HEK293T (cell line): ENCODE results near the gene SRD5A1.

Experiments
- CTCF ChIA-PET: fragments of 350-600 bp; formaldehyde crosslinking; extraction: SDS; loops from one replicate; lab custom pipeline; 2021; ENCODE audit warnings: antibody characterized with exemption, inconsistent platforms; lab: Yijun Ruan, JAX
- POLR2A ChIA-PET: fragments of 350-600 bp; formaldehyde crosslinking; extraction: SDS; loops from one replicate; lab custom pipeline; 2020; ENCODE audit warnings: antibody characterized with exemption, inconsistent platforms; lab: Yijun Ruan, JAX
- DNase-seq: peaks from one replicate; pipeline ENCODE4 v3.0.0; 2012; ENCODE audit warnings: mixed read lengths; ENCODE audit errors: extremely low spot score
- ARNT ChIP-seq: fragments of 450-650 bp; IDR thresholded peaks from 2 replicates; pipeline ENCODE4 v1.6.1; 2017; ENCODE audit warnings: mild to moderate bottlenecking
- BHLHE40 ChIP-seq: fragments of 450-650 bp; IDR thresholded peaks from 2 replicates; pipeline ENCODE4 v1.6.1; 2016; ENCODE audit warnings: mild to moderate bottlenecking, moderate library complexity, borderline replicate concordance
- CTBP1 ChIP-seq: fragments of 450-650 bp; IDR thresholded peaks from 2 replicates; pipeline ENCODE4 v1.6.1; 2016; ENCODE audit warnings: borderline replicate concordance
- ELF4 ChIP-seq: fragments of 450-650 bp; IDR thresholded peaks from 2 replicates; pipeline ENCODE4 v1.6.1; 2017; ENCODE audit warnings: antibody characterized with exemption
- FOXA1 ChIP-seq: fragments of 450-650 bp; IDR thresholded peaks from 2 replicates; pipeline ENCODE4 v1.6.1; 2016; ENCODE audit warnings: mild to moderate bottlenecking
- FOXK2 ChIP-seq: fragments of 450-650 bp; IDR thresholded peaks from 2 replicates; pipeline ENCODE4 v1.6.1; 2016; ENCODE audit warnings: mild to moderate bottlenecking
- FOXM1 ChIP-seq: fragments of 450-650 bp; IDR thresholded peaks from 2 replicates; pipeline ENCODE4 v1.6.1; 2017; ENCODE audit warnings: mild to moderate bottlenecking, borderline replicate concordance
- HDGF ChIP-seq: fragments of 450-650 bp; IDR thresholded peaks from 2 replicates; pipeline ENCODE4 v1.6.1; 2017; ENCODE audit warnings: antibody characterized with exemption, borderline replicate concordance
- L3MBTL2 ChIP-seq: fragments of 450-650 bp; conservative IDR thresholded peaks from 2 replicates; pipeline ENCODE4 v1.6.1; 2016; ENCODE audit warnings: mild to moderate bottlenecking
- LEF1 ChIP-seq: fragments of 450-650 bp; IDR thresholded peaks from 2 replicates; pipeline ENCODE4 v1.6.1; 2017; ENCODE audit warnings: mild to moderate bottlenecking, borderline replicate concordance
- NFRKB ChIP-seq: fragments of 450-650 bp; IDR thresholded peaks from 2 replicates; pipeline ENCODE4 v1.6.1; 2016; ENCODE audit warnings: mild to moderate bottlenecking, moderate library complexity
- PKNOX1 ChIP-seq: fragments of 450-650 bp; IDR thresholded peaks from 2 replicates; pipeline ENCODE4 v1.6.1; 2016
- SP1 ChIP-seq: fragments of 450-650 bp; IDR thresholded peaks from 2 replicates; pipeline ENCODE4 v1.6.1; 2017
- SUZ12 ChIP-seq: fragments of 450-650 bp; IDR thresholded peaks from 2 replicates; pipeline ENCODE4 v1.6.1; 2016; ENCODE audit warnings: mild to moderate bottlenecking
- TARDBP ChIP-seq: fragments of 450-650 bp; IDR thresholded peaks from 2 replicates; pipeline ENCODE4 v1.6.1; 2016
- ZNF384 ChIP-seq: fragments of 450-650 bp; IDR thresholded peaks from 2 replicates; pipeline ENCODE4 v1.6.1; 2016

The SRD5A1 gene

GRCh38 chr5:6698696-6699095 lies 65.5 kb downstream of the SRD5A1 start:
- ChIA-PET CTCF (no interaction called here), POLR2A (no interaction called here)
- no peak for TF ChIP-seq PKNOX1
- no peak for TF ChIP-seq BHLHE40
- TF ChIP-seq ARNT, result no peak
- no peak for TF ChIP-seq ELF4
- no peak for TF ChIP-seq CTBP1
- no peak for TF ChIP-seq FOXM1
- no peak for TF ChIP-seq TARDBP
- no peak for TF ChIP-seq SUZ12
- TF ChIP-seq SP1, result no peak
- no peak for TF ChIP-seq NFRKB
- no peak for TF ChIP-seq HDGF
- TF ChIP-seq LEF1, result no peak
- no peak for TF ChIP-seq ZNF384
- DNase-seq, result no peak

- CTCF ChIA-PET, result no interaction called here
- TF ChIP-seq ELF4, result no peak
- no peak for TF ChIP-seq NFRKB
- no peak for TF ChIP-seq ZNF384
- no peak for TF ChIP-seq FOXK2
- no peak for TF ChIP-seq FOXM1
- no peak for TF ChIP-seq FOXA1
- no peak for TF ChIP-seq L3MBTL2
- no peak for TF ChIP-seq LEF1
- no peak for TF ChIP-seq CTBP1
- TF ChIP-seq TARDBP, result no peak
- no peak for TF ChIP-seq PKNOX1
- no peak for TF ChIP-seq BHLHE40
- no peak for TF ChIP-seq SUZ12
- no peak for TF ChIP-seq HDGF
- no peak for TF ChIP-seq ARNT
- DNase-seq, result no peak
- POLR2A ChIA-PET, result no interaction called here
These were observed 66.1 kb downstream of the SRD5A1 start for GRCh38 chr5:6699357-6699756.

- CTCF ChIA-PET, result no interaction called here
- no peak for DNase-seq
- POLR2A ChIA-PET, result interaction anchor here (0.8 to 1.6 kb wide), 2 partner anchors 12 to 13 kb away, joined by 3 to 4 read pairs; partner anchors contain the start of gene TENT4A
- TF ChIP-seq TARDBP (no peak), BHLHE40 (no peak), L3MBTL2 (no peak), LEF1 (no peak), SP1 (no peak), FOXM1 (no peak), ELF4 (no peak), SUZ12 (no peak), HDGF (no peak), PKNOX1 (no peak), NFRKB (no peak), ARNT (no peak), FOXA1 (no peak), ZNF384 (no peak), FOXK2 (no peak)
These were observed 66.9 kb downstream of the SRD5A1 start for GRCh38 chr5:6700074-6700684.

- ChIA-PET CTCF (no interaction called here), POLR2A (interaction anchor here (0.8 to 1.6 kb wide), 2 partner anchors 11 to 12 kb away, joined by 3 to 4 read pairs; partner anchors contain the start of gene TENT4A)
These were observed 67.6 kb downstream of the SRD5A1 start for GRCh38 chr5:6700685-6701355.

More at GRCh38 chr5:6700685-6701355, 67.6 kb downstream of the SRD5A1 start:
- no peak for TF ChIP-seq ARNT
- TF ChIP-seq ELF4, result no peak
- TF ChIP-seq FOXM1, result no peak
- TF ChIP-seq SP1, result no peak
- no peak for TF ChIP-seq HDGF
- TF ChIP-seq BHLHE40, result no peak
- no peak for TF ChIP-seq PKNOX1
- no peak for TF ChIP-seq ZNF384
- TF ChIP-seq FOXK2, result no peak
- TF ChIP-seq NFRKB, result no peak
- TF ChIP-seq L3MBTL2, result no peak
- TF ChIP-seq CTBP1, result no peak
- no peak for TF ChIP-seq LEF1
- TF ChIP-seq FOXA1, result no peak
- TF ChIP-seq TARDBP, result no peak
- no peak for TF ChIP-seq SUZ12
- no peak for DNase-seq
